Bronchial epithelial cell (primary cell): ENCODE measurements around the gene SCOC. TPM values are rescaled to one million over a fixed set of nuclear protein-coding genes. Genes with fewer than 3 reads are reported as not detected.

Experiments
- DNase-seq: peaks from one replicate; pipeline ENCODE4 v3.0.0-alpha.2; 2010; ENCODE audit warnings: low read depth
- FAIRE-seq: peaks from 2 replicates; lab custom pipeline; 2011; peaks lifted over from hg19 to GRCh38; lab: Jason Lieb, UNC
- H3K27me3 ChIP-seq: 2 replicates; pipeline ENCODE4 v1.5.1; 2011; ENCODE audit warnings: low read length; ENCODE audit not compliant: control insufficient read depth, insufficient read depth
- H3K36me3 ChIP-seq: 2 replicates; pipeline ENCODE4 v1.5.1; 2011; ENCODE audit warnings: low read length; ENCODE audit not compliant: control insufficient read depth, insufficient read depth
- H3K4me3 ChIP-seq: 2 replicates; pipeline ENCODE4 v1.5.1; 2011; ENCODE audit warnings: mild to moderate bottlenecking, low read depth, low read length, control low read depth
- total RNA-seq: library from RNA; depleted of rRNA; stranded (reverse); fragments of >200 nt; gene quantifications from 2 replicates; pipeline ENCODE4 v1.2.1, GENCODE V29; 2014
- TF ChIP-seq, protein P1 (sequence below): IDR thresholded peaks from 2 replicates; pipeline ENCODE4 v1.5.1; 2011; ENCODE audit warnings: mild to moderate bottlenecking, moderate library complexity, low read length, control low read depth, inconsistent platforms; ENCODE audit not compliant: insufficient read depth, severe bottlenecking

Gene SCOC
- total RNA-seq, 1 donor from 2014 or later = 61.9 TPM

DNA sequence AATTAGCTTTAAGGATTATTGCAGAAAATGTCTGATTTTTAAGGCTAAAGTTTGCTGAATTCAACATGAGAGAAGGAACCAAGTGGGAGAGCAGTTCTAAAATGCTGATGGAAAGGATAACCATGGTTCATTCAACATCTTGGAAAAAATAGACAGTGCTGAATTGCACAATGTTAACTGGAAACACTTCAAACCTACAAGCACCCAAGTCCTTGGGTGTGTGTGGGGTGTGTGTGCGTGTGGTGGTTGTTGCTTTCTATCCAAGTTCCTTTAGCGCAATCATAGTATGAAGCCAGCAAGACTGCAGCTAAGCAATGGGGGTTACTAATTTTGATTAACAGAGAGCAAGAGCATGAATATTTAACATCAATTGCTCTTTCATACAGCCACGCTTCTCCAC, 29.3 kb upstream of the SCOC start:
- FAIRE-seq = no peak
- H3K4me3 ChIP-seq = no peak overlapping the region
- no peaks in the 10 kb centered on the region for H3K36me3 ChIP-seq
- TF ChIP-seq, protein P1, sequence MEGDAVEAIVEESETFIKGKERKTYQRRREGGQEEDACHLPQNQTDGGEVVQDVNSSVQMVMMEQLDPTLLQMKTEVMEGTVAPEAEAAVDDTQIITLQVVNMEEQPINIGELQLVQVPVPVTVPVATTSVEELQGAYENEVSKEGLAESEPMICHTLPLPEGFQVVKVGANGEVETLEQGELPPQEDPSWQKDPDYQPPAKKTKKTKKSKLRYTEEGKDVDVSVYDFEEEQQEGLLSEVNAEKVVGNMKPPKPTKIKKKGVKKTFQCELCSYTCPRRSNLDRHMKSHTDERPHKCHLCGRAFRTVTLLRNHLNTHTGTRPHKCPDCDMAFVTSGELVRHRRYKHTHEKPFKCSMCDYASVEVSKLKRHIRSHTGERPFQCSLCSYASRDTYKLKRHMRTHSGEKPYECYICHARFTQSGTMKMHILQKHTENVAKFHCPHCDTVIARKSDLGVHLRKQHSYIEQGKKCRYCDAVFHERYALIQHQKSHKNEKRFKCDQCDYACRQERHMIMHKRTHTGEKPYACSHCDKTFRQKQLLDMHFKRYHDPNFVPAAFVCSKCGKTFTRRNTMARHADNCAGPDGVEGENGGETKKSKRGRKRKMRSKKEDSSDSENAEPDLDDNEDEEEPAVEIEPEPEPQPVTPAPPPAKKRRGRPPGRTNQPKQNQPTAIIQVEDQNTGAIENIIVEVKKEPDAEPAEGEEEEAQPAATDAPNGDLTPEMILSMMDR = no peak
- no peaks in the 10 kb centered on the region for H3K27me3 ChIP-seq
- no peak for DNase-seq

DNA sequence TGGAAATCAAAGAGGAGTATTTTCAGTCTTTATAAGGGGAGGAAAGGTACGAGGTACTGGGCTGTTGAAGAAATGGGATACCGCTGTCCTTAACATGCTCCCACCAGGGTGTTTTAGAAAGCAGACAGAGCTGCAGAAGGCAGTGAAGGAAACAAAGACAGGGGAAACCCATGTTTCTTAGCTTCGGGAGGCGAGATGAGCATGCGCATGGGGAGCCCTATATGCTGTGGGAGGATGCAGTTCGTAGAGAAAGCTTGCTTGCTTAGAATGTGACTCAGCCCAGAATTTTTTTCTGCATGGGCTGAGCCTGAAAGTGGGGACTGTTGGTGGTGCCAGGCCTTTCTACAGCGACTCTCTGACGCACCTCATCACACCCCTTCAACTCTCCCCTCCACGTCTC, 28.8 kb upstream of the SCOC start:
- no peaks in the 10 kb centered on the region for H3K36me3 ChIP-seq
- no peaks in the 10 kb centered on the region for H3K27me3 ChIP-seq
- H3K4me3 ChIP-seq = no peak overlapping the region
- no peak for DNase-seq
- TF ChIP-seq, protein P1 = no peak
- FAIRE-seq = no peak

DNA sequence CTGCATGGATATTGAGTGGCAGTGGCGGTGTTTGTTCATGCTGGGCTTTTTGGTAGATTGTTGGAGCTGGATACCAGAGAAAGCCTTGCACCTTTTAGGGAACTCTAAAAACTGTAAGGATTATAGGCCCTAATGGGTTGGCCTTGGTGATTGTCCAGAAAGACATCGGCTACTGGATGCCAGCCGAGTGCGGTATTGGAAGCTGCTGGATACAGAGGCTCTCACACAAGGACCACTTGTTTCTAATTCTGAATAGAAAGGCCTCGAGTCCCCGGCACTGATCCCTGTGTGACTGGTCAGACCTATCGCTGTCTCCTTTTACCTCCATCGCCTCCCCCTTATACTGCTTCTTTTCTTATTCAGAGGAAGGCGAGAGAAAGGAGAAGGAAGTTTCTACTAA, 27.3 kb upstream of the SCOC start:
- TF ChIP-seq, protein P1 = no peak
- no peak overlapping the region for H3K4me3 ChIP-seq
- DNase-seq (no peak), FAIRE-seq (no peak)
- H3K27me3 ChIP-seq = no peaks in the 10 kb centered on the region
- H3K36me3 ChIP-seq = no peaks in the 10 kb centered on the region

DNA sequence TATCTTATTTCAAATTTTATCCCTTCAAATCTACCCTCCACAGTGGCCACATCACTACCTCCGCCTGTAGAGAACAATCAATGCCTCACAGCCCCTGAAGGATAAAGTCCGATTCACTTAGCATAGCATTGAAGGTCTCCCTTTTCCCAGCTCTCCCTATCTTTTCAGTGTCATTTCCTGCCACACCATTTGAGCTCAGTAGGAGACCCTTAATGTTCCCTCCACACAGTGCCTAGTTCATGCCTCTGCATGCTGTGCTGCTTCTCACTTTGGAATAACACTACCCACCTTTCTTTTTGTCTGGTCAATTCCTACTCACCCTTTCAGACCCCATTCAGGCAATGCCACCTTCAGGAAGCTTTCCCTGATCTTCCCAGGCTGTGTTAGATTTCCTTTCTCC, 23.6 kb upstream of the SCOC start:
- no peaks in the 10 kb centered on the region for H3K36me3 ChIP-seq
- H3K4me3 ChIP-seq = no peak overlapping the region
- TF ChIP-seq, protein P1 = no peak
- FAIRE-seq (no peak), DNase-seq (no peak)
- H3K27me3 ChIP-seq = no peaks in the 10 kb centered on the region

DNA sequence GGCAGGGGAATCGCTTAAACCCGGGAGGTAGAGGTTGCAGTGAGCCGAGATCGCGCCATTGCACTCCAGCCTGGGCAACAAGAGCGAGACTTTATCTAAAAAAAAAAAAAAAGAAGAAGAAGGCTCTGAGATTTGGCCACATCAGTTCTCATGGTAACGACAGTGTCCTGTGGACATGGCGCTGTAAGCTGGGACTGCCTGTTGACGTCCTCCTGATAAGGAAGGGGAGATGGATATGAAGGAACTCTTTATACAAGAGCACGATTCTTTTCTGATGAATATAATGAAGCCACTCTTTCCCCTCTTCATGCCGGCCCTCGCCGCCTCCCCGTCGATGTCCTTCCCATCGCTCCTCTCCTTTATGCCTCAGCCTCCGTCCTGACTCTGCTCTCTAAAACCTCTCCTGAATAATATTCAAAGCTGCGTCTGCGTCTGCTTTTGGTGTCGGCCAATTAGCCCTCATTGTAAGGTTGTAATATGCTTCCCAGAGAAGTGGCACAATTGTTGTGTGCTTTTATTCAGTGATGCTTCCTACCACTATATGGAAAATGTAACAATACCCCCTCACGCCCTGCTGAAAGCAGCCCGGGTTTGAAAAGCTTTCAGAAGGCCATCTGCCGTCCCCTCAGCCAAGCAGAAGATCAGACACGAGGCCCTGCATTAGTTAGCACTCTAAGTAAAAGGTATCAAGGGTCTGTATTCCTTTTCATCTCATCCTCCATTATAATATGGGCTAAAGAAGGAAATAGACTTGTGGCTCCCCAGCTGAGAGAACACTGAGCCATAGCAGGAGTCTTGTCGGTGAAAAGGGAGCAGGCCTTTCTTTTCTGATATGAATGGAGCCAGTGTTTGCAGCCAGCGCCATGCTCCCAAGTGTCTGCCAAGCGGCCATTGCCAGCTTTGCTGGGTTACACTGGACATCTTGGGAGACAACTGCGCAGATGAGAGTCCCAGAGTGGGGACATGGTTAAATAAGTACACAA, 22.1 kb upstream of the SCOC start:
- FAIRE-seq (no peak), DNase-seq (no peak)
- Histone ChIP-seq H3K4me3 (no peak overlapping the region), H3K36me3 (no peaks in the 10 kb centered on the region), H3K27me3 (no peaks in the 10 kb centered on the region)
- TF ChIP-seq, protein P1 = no peak
